Measurements from ENCODE around the gene UBL5. TPM values are rescaled to one million over a fixed set of nuclear protein-coding genes. Genes with fewer than 3 reads are reported as not detected.
"Not testable (repeated sequence)": the region's sequence is repeated elsewhere in the genome, so short reads cannot be mapped to it uniquely, and the experiment has no call there.

The UBL5 gene
- 100 to 1,000 TPM; 354 to 362 TPM for total RNA-seq

DNA sequence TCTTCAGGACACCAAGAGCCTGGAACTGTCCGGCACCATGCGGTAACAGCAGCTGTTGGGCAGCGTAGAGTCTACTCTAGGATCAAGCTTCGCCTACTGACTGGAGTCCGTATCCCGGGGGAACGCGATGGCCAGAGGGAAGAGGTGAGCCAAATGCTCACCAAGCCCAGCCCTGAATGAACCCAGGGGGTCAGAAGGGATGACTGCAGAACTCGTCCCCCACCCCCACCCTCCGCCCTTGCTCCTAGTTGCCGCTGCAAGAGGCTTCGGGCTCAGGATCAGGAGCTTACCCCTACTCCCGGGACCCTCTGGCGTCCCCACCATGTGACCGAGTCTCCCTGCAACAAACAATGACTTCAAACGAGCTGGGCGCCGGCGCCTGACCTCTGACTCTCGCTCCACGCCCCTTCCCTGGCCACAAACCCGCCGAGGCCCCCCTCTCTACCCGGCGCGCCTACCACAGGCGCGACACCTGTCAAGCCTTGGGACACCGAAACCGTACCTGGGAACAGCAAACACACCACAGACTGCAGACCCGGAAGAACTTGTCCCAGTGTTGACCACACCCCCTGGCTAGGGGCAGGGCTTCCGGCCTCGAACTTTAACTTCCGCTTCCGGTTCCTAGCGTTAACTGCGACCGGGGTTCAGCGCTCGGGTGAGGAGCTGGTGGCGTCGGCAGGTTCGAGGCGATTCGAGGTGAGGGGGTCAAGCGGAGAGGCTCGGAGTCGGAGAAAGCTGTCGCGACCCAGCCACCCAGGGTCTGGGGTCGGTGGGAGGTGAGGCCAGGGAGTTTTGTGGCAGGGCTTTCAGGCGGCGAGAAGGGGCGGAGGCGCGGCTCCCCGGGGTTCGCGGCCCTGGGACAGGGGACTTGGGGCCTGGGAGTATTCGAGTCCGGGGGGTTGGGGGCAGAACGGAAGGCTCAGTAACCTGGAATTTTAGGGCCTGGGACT is at the start of gene UBL5:
TSS of gene UBL5 (plus strand) at position 630 of the 950 bp plus-strand sequence. CDS start 420 bp downstream, outside the sequence.
- Mint-ChIP-seq H3K4me1 (peaks cover 29% of the 10 kb centered on the region), H3K36me3 (peaks cover 23% of the 10 kb centered on the region), H3K27ac (peak within 1 kb of the TSS; percentile 98), H3K27me3 (no peaks in the 10 kb centered on the region), H3K9me3 (ENCODE audit: low read depth) (no peaks in the 10 kb centered on the region), H3K4me3 (peak within 1 kb of the TSS; percentile 96)
- ATAC-seq: peak; percentile 98
- CTCF ChIA-PET: interaction anchor here (0.7 to 1.6 kb wide), 5 partner anchors 8 to 202 kb away, joined by 3 to 9 read pairs (median 4); partner anchors contain the start of genes FBXL12 and PIN1
- peak; percentile 94 for DNase-seq

DNA sequence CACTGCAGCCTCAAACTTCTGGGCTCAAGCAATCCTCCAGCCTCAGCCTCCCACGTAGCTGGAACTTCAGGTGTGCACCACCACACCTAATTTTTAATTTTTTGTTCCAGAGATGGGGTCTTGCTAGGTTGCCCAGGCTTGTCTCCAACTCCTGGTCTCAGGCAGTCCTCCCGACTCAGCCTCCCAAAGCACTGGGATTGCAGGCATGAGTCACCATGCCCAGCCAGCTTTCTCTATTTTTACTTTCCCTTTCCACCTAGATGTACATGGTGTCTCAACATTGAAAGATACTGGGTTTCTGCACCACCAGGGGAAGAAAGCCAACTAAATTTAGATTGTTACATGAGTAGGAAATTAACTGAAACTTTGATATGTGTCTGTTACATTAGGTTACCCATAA is 45.4 kb upstream of the UBL5 start:
- ATAC-seq (no peak), DNase-seq (no peak)
- peaks cover 8% of the 10 kb centered on the region for H3K9me3 Mint-ChIP-seq (ENCODE audit: low read depth)
- CTCF ChIA-PET: interaction anchor here (1.9 kb wide), 1 partner anchor 14 kb away, joined by 9 read pairs; the partner anchor contains the start of gene ZNF846
- H3K4me3 Mint-ChIP-seq: no peak overlapping the region
- peaks cover 7% of the 10 kb centered on the region for H3K36me3 Mint-ChIP-seq
- no peak overlapping the region for H3K27ac Mint-ChIP-seq
- H3K27me3 Mint-ChIP-seq: no peaks in the 10 kb centered on the region
- H3K4me1 Mint-ChIP-seq: peaks cover 20% of the 10 kb centered on the region

DNA sequence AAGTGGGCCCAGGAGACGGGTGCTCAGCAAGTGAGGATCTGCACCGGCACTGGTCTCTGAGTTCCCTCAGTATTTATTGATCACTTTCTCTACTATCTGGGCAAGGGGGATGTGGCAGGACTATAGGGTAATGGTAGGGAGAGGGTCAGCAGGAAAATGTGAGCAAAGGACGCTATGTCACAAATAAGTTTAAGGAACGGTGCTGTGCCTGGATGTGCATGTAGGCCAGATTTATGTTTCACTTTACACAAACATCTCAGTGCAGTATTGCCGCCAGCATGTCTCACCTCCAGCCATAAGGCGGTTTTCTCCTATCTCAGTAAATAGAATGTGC is 43.6 kb upstream of the UBL5 start:
- H3K27ac Mint-ChIP-seq; CTCF ChIA-PET; H3K4me3 Mint-ChIP-seq; H3K9me3 Mint-ChIP-seq (ENCODE audit: low read depth); ATAC-seq; H3K36me3 Mint-ChIP-seq; DNase-seq; H3K27me3 Mint-ChIP-seq: not testable (repeated sequence)
- H3K4me1 Mint-ChIP-seq: peaks cover 20% of the 10 kb centered on the region

DNA sequence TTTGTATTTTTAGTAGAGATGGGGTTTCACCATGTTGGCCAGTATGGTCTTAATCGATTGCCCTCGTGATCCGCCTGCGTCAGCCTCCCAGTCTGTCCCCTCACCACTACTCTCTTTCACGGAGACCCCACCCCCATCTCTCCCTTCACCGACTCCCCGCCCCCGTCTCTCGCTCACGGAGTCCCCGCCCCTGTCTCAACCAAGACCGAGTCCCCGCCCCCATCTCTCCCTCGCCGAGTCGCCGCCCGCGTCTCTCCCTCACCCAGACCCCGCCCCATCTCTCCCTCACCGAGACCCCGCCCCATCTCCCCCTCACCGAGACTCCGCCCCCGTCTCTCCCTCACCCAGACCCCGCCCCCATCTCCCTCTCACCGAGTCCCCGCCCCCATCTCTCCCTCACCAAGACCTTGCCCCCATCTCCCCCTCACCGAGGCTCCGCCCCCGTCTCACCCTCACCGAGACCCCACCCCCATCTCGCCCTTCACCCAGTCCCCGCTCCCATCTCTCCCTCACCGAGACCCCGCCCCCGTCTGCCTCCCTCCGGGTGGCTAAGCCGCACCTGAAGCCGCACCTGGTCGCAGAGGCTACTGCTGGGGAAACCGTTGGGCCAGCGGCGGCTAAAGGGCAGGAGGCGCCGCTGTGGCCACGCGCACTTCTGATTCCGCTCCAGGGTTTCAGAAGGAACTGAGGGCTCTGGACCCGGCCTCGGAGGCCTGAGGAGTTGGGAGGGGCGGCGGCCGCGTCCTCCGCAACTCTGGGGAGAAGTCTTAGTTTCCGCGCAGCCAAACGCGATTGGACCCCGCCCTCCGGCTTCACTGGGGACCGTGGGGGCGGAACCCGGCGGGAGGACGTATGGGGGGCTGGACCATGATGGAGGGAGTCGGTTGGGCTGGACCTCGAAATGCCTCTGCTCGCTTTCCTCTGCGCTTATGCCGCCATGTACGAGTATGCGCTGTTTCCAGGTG is 42.1 kb upstream of the UBL5 start:
- no peaks in the 10 kb centered on the region for H3K27me3 Mint-ChIP-seq
- peaks cover 24% of the 10 kb centered on the region for H3K4me1 Mint-ChIP-seq
- DNase-seq: peak; percentile 99
- ATAC-seq: peak; percentile 90
- CTCF ChIA-PET: interaction anchor here (0.6 to 0.9 kb wide), 4 partner anchors 14 to 1082 kb away, joined by 3 to 4 read pairs (median 4); no protein-coding TSS in a partner anchor
- H3K4me3 Mint-ChIP-seq: peak overlapping the region; percentile 75
- peak overlapping the region; percentile 92 for H3K27ac Mint-ChIP-seq
- H3K36me3 Mint-ChIP-seq: peaks cover 4% of the 10 kb centered on the region
- no peaks in the 10 kb centered on the region for H3K9me3 Mint-ChIP-seq (ENCODE audit: low read depth)

DNA sequence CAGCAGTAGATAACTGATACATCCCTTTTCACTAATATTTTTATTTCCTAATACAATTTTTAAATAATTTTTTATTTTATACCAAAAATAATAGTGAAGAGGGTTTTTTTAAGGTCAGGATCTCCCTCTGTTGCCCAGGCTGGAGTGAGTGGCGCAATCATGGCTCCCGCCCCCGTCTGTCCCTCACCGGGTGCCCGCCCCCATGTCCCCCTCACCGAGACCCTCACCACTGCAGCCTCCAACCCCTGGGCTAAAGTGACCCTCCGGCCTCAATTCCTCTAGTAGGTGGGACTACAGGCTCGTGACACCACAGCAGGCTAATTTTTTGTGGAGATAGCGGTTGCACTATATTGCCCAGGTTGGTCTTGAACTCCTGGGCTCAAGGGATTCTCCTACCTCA is 41.4 kb upstream of the UBL5 start:
- Mint-ChIP-seq H3K27me3 (no peaks in the 10 kb centered on the region), H3K4me3 (peak overlapping the region; percentile 75), H3K9me3 (ENCODE audit: low read depth) (no peaks in the 10 kb centered on the region), H3K36me3 (peaks cover 4% of the 10 kb centered on the region), H3K4me1 (peaks cover 27% of the 10 kb centered on the region), H3K27ac (peak overlapping the region; percentile 92)
- CTCF ChIA-PET: interaction anchor here (0.6 kb wide), 1 partner anchor 1081 kb away, joined by 4 read pairs; no protein-coding TSS in a partner anchor
- ATAC-seq (no peak), DNase-seq (no peak)

DNA sequence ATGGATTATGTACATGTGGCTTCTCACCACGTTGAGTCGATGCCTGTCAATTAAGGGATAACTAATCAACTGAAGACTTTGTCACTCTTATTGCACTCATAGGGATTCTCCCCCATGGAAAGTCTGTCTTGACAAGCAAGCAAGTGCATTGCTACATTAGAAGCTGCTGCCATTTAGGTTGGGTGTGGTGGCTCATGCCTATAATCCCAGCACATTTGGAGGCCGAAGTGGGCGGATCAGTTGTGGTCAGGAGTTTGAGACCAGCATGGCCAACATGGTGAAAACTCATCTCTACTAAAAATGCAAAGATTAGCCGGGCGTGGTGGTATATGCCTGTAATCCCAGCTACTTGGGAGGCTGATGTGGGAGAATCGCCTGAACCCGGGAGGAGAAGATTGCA is 40.9 kb upstream of the UBL5 start:
- ATAC-seq: no peak
- Mint-ChIP-seq H3K4me3 (peak overlapping the region; percentile 75), H3K27ac (peak overlapping the region; percentile 77), H3K36me3 (peaks cover 4% of the 10 kb centered on the region), H3K4me1 (peaks cover 30% of the 10 kb centered on the region), H3K27me3 (no peaks in the 10 kb centered on the region), H3K9me3 (ENCODE audit: low read depth) (no peaks in the 10 kb centered on the region)
- no peak for DNase-seq
- CTCF ChIA-PET: no interaction called here

DNA sequence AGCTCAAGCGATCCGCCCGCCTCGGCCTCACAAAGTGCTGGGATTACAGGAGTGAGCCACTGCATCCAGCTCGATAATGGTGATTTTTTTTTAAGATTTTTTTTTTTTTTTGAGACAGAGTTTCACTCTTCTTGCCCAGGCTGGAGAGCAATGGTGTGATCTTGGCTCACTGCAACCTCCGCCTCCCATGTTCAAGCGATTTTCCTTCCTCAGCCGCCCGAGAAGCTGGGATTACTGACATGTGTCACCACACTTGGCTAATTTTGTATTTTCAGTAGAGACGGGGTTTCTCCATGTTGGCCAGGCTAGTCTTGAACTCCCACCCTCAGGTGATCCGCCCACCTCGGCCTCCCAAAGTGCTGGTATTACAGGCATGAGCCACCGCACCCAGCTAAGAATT is 39.1 kb upstream of the UBL5 start:
- CTCF ChIA-PET: interaction anchor here (0.8 kb wide), 1 partner anchor 30 kb away, joined by 3 read pairs; the partner anchor contains the start of gene FBXL12

DNA sequence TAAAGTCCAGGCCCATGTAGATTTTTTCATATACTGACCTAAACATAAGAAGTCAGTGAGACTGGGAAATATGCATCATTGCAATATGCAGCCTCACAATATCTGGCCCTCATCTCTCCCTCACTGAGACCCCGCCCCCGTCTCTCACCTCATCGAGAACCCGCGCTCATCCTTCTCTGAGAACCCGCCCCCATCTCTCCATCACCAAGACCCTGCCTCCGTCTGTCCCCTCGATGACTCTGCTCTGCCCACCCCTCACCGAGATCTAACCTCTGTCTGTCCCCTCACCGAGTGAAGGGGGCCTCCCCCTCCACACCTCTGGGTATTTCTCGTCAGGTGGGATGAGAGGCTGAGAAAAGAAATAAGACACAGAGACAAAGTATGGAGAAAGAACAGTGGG is 38.7 kb upstream of the UBL5 start:
- Mint-ChIP-seq H3K4me1 (peaks cover 35% of the 10 kb centered on the region), H3K36me3 (no peaks in the 10 kb centered on the region), H3K27me3 (no peaks in the 10 kb centered on the region), H3K9me3 (ENCODE audit: low read depth) (no peaks in the 10 kb centered on the region), H3K27ac (no peak overlapping the region), H3K4me3 (no peak overlapping the region)
- DNase-seq: no peak
- no peak for ATAC-seq
- CTCF ChIA-PET: no interaction called here

More for the DNA sequence above, 39.1 kb upstream of the UBL5 start:
- H3K27me3 Mint-ChIP-seq; H3K27ac Mint-ChIP-seq; H3K4me3 Mint-ChIP-seq; H3K9me3 Mint-ChIP-seq (ENCODE audit: low read depth); ATAC-seq; H3K36me3 Mint-ChIP-seq; DNase-seq: not testable (repeated sequence)
- peaks cover 36% of the 10 kb centered on the region for H3K4me1 Mint-ChIP-seq

DNA sequence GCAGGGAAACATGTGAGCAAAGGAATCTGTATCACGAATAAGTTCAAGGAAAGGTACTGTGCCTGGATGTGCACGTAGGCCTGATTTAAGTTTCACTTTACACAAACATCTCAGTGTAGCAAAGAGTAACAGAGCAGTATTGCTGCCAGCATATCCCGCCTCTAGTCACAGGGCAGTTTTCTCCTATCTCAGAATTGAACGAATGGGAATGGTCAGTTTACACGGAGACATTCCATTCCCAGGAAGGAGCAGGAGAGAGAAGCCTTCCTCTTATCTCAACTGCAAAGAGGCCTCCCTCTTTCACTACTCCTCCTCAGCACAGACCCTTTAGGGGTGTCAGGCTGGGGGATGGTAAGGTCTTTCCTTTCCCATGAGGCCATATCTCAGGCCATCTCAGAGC is 38.1 kb upstream of the UBL5 start:
- H3K4me3 Mint-ChIP-seq; DNase-seq; H3K27me3 Mint-ChIP-seq; CTCF ChIA-PET; H3K36me3 Mint-ChIP-seq; H3K9me3 Mint-ChIP-seq (ENCODE audit: low read depth); H3K27ac Mint-ChIP-seq; ATAC-seq: not testable (repeated sequence)
- peaks cover 30% of the 10 kb centered on the region for H3K4me1 Mint-ChIP-seq

- peaks cover 27% of the 10 kb centered on the region for H3K4me1 Mint-ChIP-seq
- CTCF ChIA-PET: interaction anchor here (1.0 to 1.8 kb wide), 2 partner anchors 8 to 165 kb away, joined by 3 to 8 read pairs; no protein-coding TSS in a partner anchor
- not testable (repeated sequence) for H3K27me3 Mint-ChIP-seq; H3K9me3 Mint-ChIP-seq (ENCODE audit: low read depth); H3K36me3 Mint-ChIP-seq; ATAC-seq; DNase-seq
- H3K4me3 Mint-ChIP-seq: peak overlapping the region; percentile 90
- H3K27ac Mint-ChIP-seq: peak overlapping the region; percentile 40
Observed at GRCh38 chr19:9791073-9791367, 36.7 kb upstream of the UBL5 start.

GRCh38 chr19:9791552-9792205 is 36.0 kb upstream of the UBL5 start:
- Mint-ChIP-seq H3K27ac (peak overlapping the region; percentile 90), H3K9me3 (ENCODE audit: low read depth) (no peaks in the 10 kb centered on the region), H3K36me3 (no peaks in the 10 kb centered on the region), H3K4me3 (peak overlapping the region; percentile 90), H3K27me3 (no peaks in the 10 kb centered on the region), H3K4me1 (peaks cover 28% of the 10 kb centered on the region)
- CTCF ChIA-PET: interaction anchor here (1.8 kb wide), 1 partner anchor 166 kb away, joined by 8 read pairs; no protein-coding TSS in a partner anchor
- peak; percentile 96 for DNase-seq
- peak; percentile 64 for ATAC-seq

DNA sequence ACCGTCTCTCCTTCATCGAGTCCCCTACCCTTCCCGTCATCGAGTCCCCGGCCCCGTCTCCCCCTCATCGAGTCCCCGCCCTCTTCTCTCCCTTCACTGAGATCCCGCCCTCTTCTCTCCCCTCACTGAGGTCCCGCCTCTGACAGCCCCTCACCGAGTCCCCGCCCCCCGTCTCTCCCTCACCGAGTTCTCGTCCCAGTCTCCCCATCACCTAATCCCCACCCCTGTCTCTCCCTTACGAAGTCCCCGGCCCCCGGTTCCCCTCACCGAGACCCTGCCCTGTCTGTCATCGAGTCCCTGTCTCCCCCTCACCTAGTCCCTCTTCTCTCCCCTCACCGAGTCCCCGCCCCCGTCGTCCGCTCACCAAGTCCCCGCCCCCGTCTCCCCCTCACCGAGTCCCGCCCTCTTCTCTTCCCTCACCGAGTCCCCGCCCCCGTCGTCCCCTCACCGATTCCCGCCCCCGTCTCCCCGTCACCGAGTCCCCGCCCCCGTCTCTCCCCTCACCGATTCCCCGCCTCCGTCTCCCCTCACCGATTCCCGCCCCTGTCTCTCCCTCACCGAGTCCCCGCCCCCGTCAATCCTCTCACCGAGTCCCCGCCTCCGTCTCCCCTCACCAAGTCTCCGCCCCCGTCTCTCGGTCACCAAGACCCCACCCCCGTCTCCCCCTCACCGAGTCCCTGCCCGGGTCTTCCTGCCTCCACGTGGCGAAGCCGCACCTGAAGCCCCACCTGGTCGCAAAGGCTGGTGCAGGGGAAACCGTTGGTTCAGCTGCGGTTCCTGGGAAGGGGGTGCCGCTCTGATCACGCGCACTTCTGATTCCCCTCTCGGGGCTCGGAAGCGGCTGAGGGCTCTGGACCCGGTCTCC is 35.3 kb upstream of the UBL5 start:
- DNase-seq (peak; percentile 95), ATAC-seq (peak; percentile 63)
- Mint-ChIP-seq H3K27me3 (no peaks in the 10 kb centered on the region), H3K4me1 (peaks cover 24% of the 10 kb centered on the region), H3K36me3 (no peaks in the 10 kb centered on the region), H3K4me3 (peak overlapping the region; percentile 90), H3K27ac (peak overlapping the region; percentile 88), H3K9me3 (ENCODE audit: low read depth) (no peaks in the 10 kb centered on the region)
- CTCF ChIA-PET: interaction anchor here (1.6 kb wide), 1 partner anchor 167 kb away, joined by 6 read pairs; no protein-coding TSS in a partner anchor

Data from activated CD8-positive, alpha-beta memory T cell treated with anti-CD3 and anti-CD28 coated beads, Interleukin-2, amount 10 ng/mL, durations not matched to agents 7 days and 5 days (primary cell).